Glutamatergic neuron (in vitro differentiated cells): ENCODE data around the gene LAMA3. TPM values are rescaled to one million over a fixed set of nuclear protein-coding genes. Genes with fewer than 3 reads are reported as not detected.

Experiments
- DNase-seq: peaks from one replicate; pipeline ENCODE4 v3.0.0; 2022
- H3K27ac Mint-ChIP-seq: one replicate; pipeline ENCODE4 v1.8.0; 2020; ENCODE audit warnings: mild to moderate bottlenecking, mixed read lengths, inconsistent platforms; ENCODE audit not compliant: unreplicated experiment
- H3K27me3 Mint-ChIP-seq: one replicate; pipeline ENCODE4 v1.8.0; 2020; ENCODE audit warnings: mild to moderate bottlenecking, moderate library complexity, mixed read lengths, inconsistent platforms; ENCODE audit not compliant: unreplicated experiment
- H3K36me3 Mint-ChIP-seq: one replicate; pipeline ENCODE4 v1.8.0; 2020; ENCODE audit warnings: mild to moderate bottlenecking, mixed read lengths, inconsistent platforms; ENCODE audit not compliant: unreplicated experiment
- H3K4me1 Mint-ChIP-seq: one replicate; pipeline ENCODE4 v1.8.0; 2020; ENCODE audit warnings: mild to moderate bottlenecking, low read depth, mixed read lengths, inconsistent platforms; ENCODE audit not compliant: unreplicated experiment
- H3K4me3 Mint-ChIP-seq: one replicate; pipeline ENCODE4 v1.8.0; 2020; ENCODE audit warnings: mild to moderate bottlenecking, mixed read lengths, inconsistent platforms; ENCODE audit not compliant: unreplicated experiment
- H3K9me3 Mint-ChIP-seq: one replicate; pipeline ENCODE4 v1.8.0; 2020; ENCODE audit warnings: mild to moderate bottlenecking, moderate library complexity, mixed read lengths, inconsistent platforms; ENCODE audit not compliant: unreplicated experiment
- CTCF ChIP-seq: fragments of 200-600 bp; sonication (generic); IDR thresholded peaks from one replicate; pipeline ENCODE4 v1.5.0; 2021; ENCODE audit not compliant: partially characterized antibody, unreplicated experiment
- total RNA-seq: library from RNA; stranded (reverse); fragmentation: NEBNext Ultra II Directional; extraction: Animal tissue kit (Norgen Biotek cat#: 25700); gene quantifications from one replicate; pipeline ENCODE4 v1.2.1, GENCODE V29; 2021; ENCODE audit not compliant: unreplicated experiment

LAMA3 gene
- total RNA-seq, 1 donor from 2014 or later: 2.1 TPM

GRCh38 chr18:23850215-23850614 lies 161.0 kb downstream of the LAMA3 start:
- no peak for TF ChIP-seq CTCF
- Mint-ChIP-seq H3K9me3 (no peaks in the 10 kb centered on the region), H3K4me3 (no peak overlapping the region), H3K27ac (no peak overlapping the region), H3K36me3 (no peaks in the 10 kb centered on the region), H3K27me3 (peaks cover 7% of the 10 kb centered on the region), H3K4me1 (peaks cover 6% of the 10 kb centered on the region)
- DNase-seq: no peak

- no peak overlapping the region for H3K4me3 Mint-ChIP-seq
- no peaks in the 10 kb centered on the region for H3K9me3 Mint-ChIP-seq
- peaks cover 3% of the 10 kb centered on the region for H3K4me1 Mint-ChIP-seq
- H3K27me3 Mint-ChIP-seq: peaks cover 7% of the 10 kb centered on the region
- no peak for DNase-seq
- H3K36me3 Mint-ChIP-seq: no peaks in the 10 kb centered on the region
- no peak overlapping the region for H3K27ac Mint-ChIP-seq
- TF ChIP-seq CTCF: no peak
Observed at GRCh38 chr18:23851470-23852002, 162.3 kb downstream of the LAMA3 start.

GRCh38 chr18:23852236-23853045 lies 163.2 kb downstream of the LAMA3 start:
- Mint-ChIP-seq H3K27ac (no peak overlapping the region), H3K4me1 (peaks cover 9% of the 10 kb centered on the region), H3K4me3 (no peak overlapping the region), H3K36me3 (no peaks in the 10 kb centered on the region), H3K9me3 (no peaks in the 10 kb centered on the region), H3K27me3 (peaks cover 7% of the 10 kb centered on the region)
- no peak for DNase-seq
- TF ChIP-seq CTCF: no peak

- no peak for TF ChIP-seq CTCF
- Mint-ChIP-seq H3K36me3 (no peaks in the 10 kb centered on the region), H3K9me3 (no peaks in the 10 kb centered on the region), H3K4me3 (no peak overlapping the region), H3K27ac (no peak overlapping the region), H3K27me3 (peaks cover 4% of the 10 kb centered on the region), H3K4me1 (peaks cover 13% of the 10 kb centered on the region)
- DNase-seq: no peak
Observed at GRCh38 chr18:23853448-23854195, 164.4 kb downstream of the LAMA3 start.
